Esophagus muscularis mucosa (tissue), 4 donors: Measurements from ENCODE around the gene NEK4. TPM values are rescaled to one million over a fixed set of nuclear protein-coding genes. Genes with fewer than 3 reads are reported as not detected.

ENCODE experiments used
- DNase-seq: peaks from one replicate; pipeline ENCODE4 v3.0.0-alpha.2; 2017; ENCODE audit errors: extremely low spot score
- H3K27ac ChIP-seq, 4 donors: fragments of 200-600 bp; sonication (generic); replicated peaks in 1 of 4; 1 replicate in 3 of 4; 2 replicates in 1 of 4; pipeline ENCODE4 v1.5.1; 2016 to 2019; ENCODE audit warnings: mild to moderate bottlenecking in 1 of 4
- H3K27me3 ChIP-seq, 4 donors: fragments of 200-600 bp; sonication (generic); one replicate each; pipeline versions ENCODE4 v1.5.1 to v1.6.0; 2016 to 2019
- H3K36me3 ChIP-seq, 4 donors: fragments of 200-600 bp; sonication (generic); one replicate each; pipeline ENCODE4 v1.5.1; 2016 to 2019
- H3K4me1 ChIP-seq, 4 donors: fragments of 200-600 bp; sonication (generic); one replicate each; pipeline ENCODE4 v1.5.1; 2016 to 2019
- H3K4me3 ChIP-seq, 4 donors: fragments of 200-600 bp; sonication (generic); 1 replicate in 2 of 4; 2 replicates in 2 of 4; pipeline ENCODE4 v1.5.1; 2016 to 2019; ENCODE audit warnings: mild to moderate bottlenecking in 4 of 4, moderate library complexity in 1 of 4
- H3K9me3 ChIP-seq, 4 donors: fragments of 200-600 bp; sonication (generic); 1 replicate in 3 of 4; 2 replicates in 1 of 4; pipeline ENCODE4 v1.5.1; 2016 to 2019
- CTCF ChIP-seq, 3 experiments: fragments of 200-600 bp in 2 of 3; fragments of 450-650 bp in 1 of 3; sonication (generic) in 2 of 3; IDR thresholded peaks; one replicate each; pipeline ENCODE4 v1.5.1; 2017 to 2019; ENCODE audit warnings: antibody characterized with exemption in 3 of 3, mild to moderate bottlenecking in 2 of 3, moderate library complexity in 1 of 3
- EP300 ChIP-seq: sonication (generic); formaldehyde crosslinking; IDR thresholded peaks from one replicate; pipeline ENCODE4 v1.6.1; 2017; ENCODE audit warnings: antibody characterized with exemption
- POLR2A ChIP-seq: fragments of 450-650 bp; IDR thresholded peaks from one replicate; pipeline ENCODE4 v1.6.1; 2017; ENCODE audit warnings: antibody characterized with exemption, moderate library complexity, mild to moderate bottlenecking, low read depth
- POLR2AphosphoS5 ChIP-seq, 2 donors: sonication (generic); formaldehyde crosslinking; IDR thresholded peaks; one replicate each; pipeline ENCODE4 v1.6.1; 2017; ENCODE audit warnings: antibody characterized with exemption in 2 of 2
- WGBS: methylation state at CpG from one replicate; pipeline ENCODE4 v1.1.5; 2018; 5-methylcytosine and 5-hydroxymethylcytosine counted together
- intact Hi-C: fragments of 100-400 bp; cut with DNase I; formaldehyde crosslinking; loops from one replicate; pipeline ENCODE4 v1.15.1; 2023
- total RNA-seq, 4 donors: library from RNA; depleted of rRNA; stranded (reverse); fragments of >200 nt; gene quantifications; one replicate each; pipeline versions ENCODE4 v1.1.0 to v1.2.1, GENCODE V29; 2016

NEK4 gene
- total RNA-seq, 4 donors from 2014 or later: 19.1 to 29.2 (median 23.6) TPM

- Histone ChIP-seq H3K27me3 (peaks cover 0 to 11% (median 0%) of the 10 kb centered on the region in 4 donors), H3K36me3 (no peaks in the 10 kb centered on the region), H3K4me3 (no peak overlapping the region), H3K9me3 (no peaks in the 10 kb centered on the region), H3K4me1 (no peaks in the 10 kb centered on the region), H3K27ac (no peak overlapping the region)
- WGBS: 64% methylated on average over 6 of the region's 7 CpGs
- no peak for TF ChIP-seq POLR2A
- TF ChIP-seq EP300: no peak
- no peak for TF ChIP-seq POLR2AphosphoS5 (IDR thresholded peaks at IDR 0.05)
- TF ChIP-seq CTCF (IDR thresholded peaks at IDR 0.05): no peak
- intact Hi-C loops: no loop called here
- no peak for DNase-seq
Observed at GRCh38 chr3:52809662-52810377, 39.1 kb upstream of the NEK4 start.

DNA sequence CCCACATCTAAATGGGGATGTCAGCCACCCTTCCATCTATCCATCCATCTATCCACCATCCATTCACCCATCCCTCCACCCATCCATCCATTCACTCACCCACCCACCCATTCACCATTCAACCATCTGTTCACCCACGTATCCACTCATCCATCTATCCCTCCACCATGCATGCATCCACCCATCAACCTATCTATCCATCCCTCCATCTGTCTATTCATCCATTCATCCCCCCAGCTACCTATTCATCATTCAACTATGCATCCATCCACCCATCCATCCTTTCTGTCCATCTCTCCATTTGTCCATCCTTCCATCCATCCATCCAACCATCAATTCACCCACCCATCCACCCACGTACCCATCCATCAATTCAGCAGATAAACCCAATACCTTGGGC is 38.4 kb upstream of the NEK4 start:
- no peak for DNase-seq
- intact Hi-C loops: no loop called here
- no peaks in the 10 kb centered on the region for H3K9me3 ChIP-seq
- peaks cover 0 to 11% (median 0%) of the 10 kb centered on the region in 4 donors for H3K27me3 ChIP-seq
- no peak overlapping the region for H3K27ac ChIP-seq
- no peaks in the 10 kb centered on the region for H3K4me1 ChIP-seq
- 75% methylated on average over 2 of the region's 2 CpGs for WGBS
- H3K36me3 ChIP-seq: no peaks in the 10 kb centered on the region
- TF ChIP-seq CTCF (IDR thresholded peaks at IDR 0.05) (no peak), POLR2AphosphoS5 (IDR thresholded peaks at IDR 0.05) (no peak), POLR2A (no peak), EP300 (no peak)
- H3K4me3 ChIP-seq: no peak overlapping the region

- H3K36me3 ChIP-seq: no peaks in the 10 kb centered on the region
- no peak overlapping the region for H3K4me3 ChIP-seq
- DNase-seq: no peak
- TF ChIP-seq POLR2A (no peak), CTCF (IDR thresholded peaks at IDR 0.05) (no peak)
- intact Hi-C loops: no loop called here
- peaks cover 0 to 5% (median 0%) of the 10 kb centered on the region in 4 donors for H3K4me1 ChIP-seq
- no peak overlapping the region for H3K27ac ChIP-seq
- H3K27me3 ChIP-seq: peaks cover 0 to 11% (median 0%) of the 10 kb centered on the region in 4 donors
- WGBS: 82% methylated on average over 16 of the region's 19 CpGs
- no peaks in the 10 kb centered on the region for H3K9me3 ChIP-seq
Observed at GRCh38 chr3:52805270-52806039, 34.7 kb upstream of the NEK4 start.

GRCh38 chr3:52801839-52802238 is 31.1 kb upstream of the NEK4 start:
- TF ChIP-seq CTCF (IDR thresholded peaks at IDR 0.05) (no peak), EP300 (no peak), POLR2A (no peak), POLR2AphosphoS5 (IDR thresholded peaks at IDR 0.05) (no peak)
- no peaks in the 10 kb centered on the region for H3K36me3 ChIP-seq
- H3K27me3 ChIP-seq: peaks cover 0 to 11% (median 0%) of the 10 kb centered on the region in 4 donors
- H3K4me1 ChIP-seq: peaks cover 0 to 5% (median 0%) of the 10 kb centered on the region in 4 donors
- H3K27ac ChIP-seq: no peak overlapping the region
- no peak for DNase-seq
- H3K9me3 ChIP-seq: no peaks in the 10 kb centered on the region
- 56% methylated on average over 5 of the region's 5 CpGs for WGBS
- no peak overlapping the region for H3K4me3 ChIP-seq
- intact Hi-C loops: no loop called here
